ENCODE data around the gene DNM2. TPM values are rescaled to one million over a fixed set of nuclear protein-coding genes. Genes with fewer than 3 reads are reported as not detected.
A peak's percentile ranks its signal among the peaks of the same experiment; 100 is the strongest.

DNM2 gene
- total RNA-seq, 1 donor from 2014 or later: 129 TPM

DNA sequence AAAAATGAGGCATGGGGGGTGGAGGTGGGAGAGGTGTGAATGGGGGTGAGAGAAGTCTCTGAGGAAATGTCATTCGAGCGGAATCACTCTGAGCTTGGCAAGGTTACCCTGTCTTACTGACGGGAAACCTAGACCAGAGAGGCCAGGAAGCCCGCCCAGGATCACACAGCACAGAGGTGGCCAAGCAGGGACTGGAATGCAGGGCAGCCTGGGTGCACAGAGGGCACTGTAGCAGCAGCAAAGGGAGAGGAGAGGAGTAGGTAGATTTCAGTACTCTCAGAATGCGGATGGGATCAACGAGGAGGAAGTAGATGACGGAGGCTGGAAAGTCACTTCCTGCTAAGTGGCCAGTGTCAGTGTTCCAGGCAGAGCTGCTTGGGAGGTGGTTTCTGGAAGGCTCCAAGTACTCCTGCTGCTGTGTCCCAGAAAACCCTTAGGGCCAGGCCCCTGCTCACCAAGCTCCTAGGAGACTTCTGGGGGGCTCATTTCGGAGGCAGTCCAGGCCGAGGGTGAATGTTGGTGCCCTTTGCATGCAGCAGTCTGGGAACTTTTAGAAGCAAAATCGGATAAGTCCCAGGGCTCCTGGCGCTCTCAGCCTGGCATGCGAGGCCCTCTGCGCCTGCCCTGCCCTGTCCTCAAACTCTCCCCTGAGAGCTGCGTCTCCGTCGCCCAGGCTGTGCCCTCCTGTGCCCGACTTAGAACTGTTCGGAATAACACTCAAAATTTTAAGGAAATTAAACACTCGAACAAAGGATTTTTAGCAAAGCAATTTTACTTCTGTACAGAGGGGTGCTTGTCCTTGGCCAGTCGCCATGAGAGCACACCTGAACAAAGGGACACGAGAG is 33.5 kb downstream of the DNM2 start:
- Histone ChIP-seq H3K79me2 (ENCODE audit: insufficient read depth, low read length) (peaks cover 94% of the 10 kb centered on the region), H3K27me3 (ENCODE audit: insufficient read depth, low read length) (no peaks in the 10 kb centered on the region), H3K9me3 (ENCODE audit: insufficient read depth, low read depth, low read length) (no peaks in the 10 kb centered on the region), H4K20me1 (ENCODE audit: insufficient read depth, low read length) (peaks cover 91% of the 10 kb centered on the region), H2AFZ (ENCODE audit: low read depth, low read length) (no peak overlapping the region), H3K4me3 (ENCODE audit: insufficient read depth, low read depth, low read length) (no peak overlapping the region), H3K9ac (ENCODE audit: low read length) (peak overlapping the region; percentile 2), H3K4me1 (ENCODE audit: insufficient read depth, low read length) (peaks cover 22% of the 10 kb centered on the region), H3K27ac (ENCODE audit: low read depth, low read length) (no peak overlapping the region), H3K36me3 (ENCODE audit: insufficient read depth, low read length) (no peaks in the 10 kb centered on the region), H3K4me2 (ENCODE audit: low read length) (no peak overlapping the region)
- Mint-ChIP-seq H3K4me1 (ENCODE audit: low read depth, unreplicated experiment) (peaks cover 16% of the 10 kb centered on the region), H3K36me3 (ENCODE audit: low read depth, unreplicated experiment) (peaks cover 6% of the 10 kb centered on the region), H3K4me3 (ENCODE audit: unreplicated experiment) (no peak overlapping the region), H3K9me3 (ENCODE audit: unreplicated experiment) (no peaks in the 10 kb centered on the region), H3K27me3 (ENCODE audit: low read depth, unreplicated experiment) (no peaks in the 10 kb centered on the region), H3K27ac (ENCODE audit: unreplicated experiment) (no peak overlapping the region)
- FAIRE-seq (no peak), DNase-seq (ENCODE audit: low read depth) (no peak)
- no peak for TF ChIP-seq EZH2 (IDR thresholded peaks at IDR 0.05; ENCODE audit: insufficient read depth, low read length)
- TF ChIP-seq, protein P1, sequence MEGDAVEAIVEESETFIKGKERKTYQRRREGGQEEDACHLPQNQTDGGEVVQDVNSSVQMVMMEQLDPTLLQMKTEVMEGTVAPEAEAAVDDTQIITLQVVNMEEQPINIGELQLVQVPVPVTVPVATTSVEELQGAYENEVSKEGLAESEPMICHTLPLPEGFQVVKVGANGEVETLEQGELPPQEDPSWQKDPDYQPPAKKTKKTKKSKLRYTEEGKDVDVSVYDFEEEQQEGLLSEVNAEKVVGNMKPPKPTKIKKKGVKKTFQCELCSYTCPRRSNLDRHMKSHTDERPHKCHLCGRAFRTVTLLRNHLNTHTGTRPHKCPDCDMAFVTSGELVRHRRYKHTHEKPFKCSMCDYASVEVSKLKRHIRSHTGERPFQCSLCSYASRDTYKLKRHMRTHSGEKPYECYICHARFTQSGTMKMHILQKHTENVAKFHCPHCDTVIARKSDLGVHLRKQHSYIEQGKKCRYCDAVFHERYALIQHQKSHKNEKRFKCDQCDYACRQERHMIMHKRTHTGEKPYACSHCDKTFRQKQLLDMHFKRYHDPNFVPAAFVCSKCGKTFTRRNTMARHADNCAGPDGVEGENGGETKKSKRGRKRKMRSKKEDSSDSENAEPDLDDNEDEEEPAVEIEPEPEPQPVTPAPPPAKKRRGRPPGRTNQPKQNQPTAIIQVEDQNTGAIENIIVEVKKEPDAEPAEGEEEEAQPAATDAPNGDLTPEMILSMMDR (IDR thresholded peaks at IDR 0.05; ENCODE audit: insufficient read depth, low read depth, low read length): no peak

DNA sequence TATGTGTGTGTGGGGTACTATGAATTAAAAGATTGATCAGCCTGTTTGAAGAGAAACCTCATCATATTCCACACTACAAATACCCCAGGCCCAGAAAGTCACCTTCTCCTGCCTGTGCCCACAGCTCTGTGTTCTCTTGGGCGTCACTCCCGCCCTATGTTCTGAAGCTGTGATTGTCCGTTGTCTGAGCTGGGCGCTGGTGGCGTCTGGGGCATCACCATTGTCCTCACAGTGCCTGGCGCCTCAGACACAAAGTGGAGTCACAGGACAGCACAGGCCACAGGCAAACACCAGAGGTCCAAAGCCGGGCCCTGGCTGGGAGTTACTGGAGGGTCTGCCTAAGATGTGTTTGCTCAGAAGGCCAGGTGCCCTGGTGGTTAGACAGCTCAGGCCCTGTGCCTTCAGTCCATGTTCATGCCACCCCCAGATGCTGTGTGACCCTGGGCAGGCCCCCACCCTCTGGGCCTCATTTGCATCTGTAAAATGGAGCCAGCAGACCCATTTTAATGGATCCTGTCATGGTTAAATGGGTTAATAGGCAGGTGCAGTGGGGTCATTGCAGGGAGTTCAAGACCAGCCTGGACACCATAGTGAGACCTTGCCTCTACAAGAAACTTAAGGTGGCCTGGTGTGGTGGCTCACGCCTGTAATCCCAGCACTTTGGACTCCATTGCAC is 34.5 kb downstream of the DNM2 start:
- no peaks in the 10 kb centered on the region for H3K27me3 Mint-ChIP-seq (ENCODE audit: low read depth, unreplicated experiment)
- no peaks in the 10 kb centered on the region for H3K36me3 ChIP-seq (ENCODE audit: insufficient read depth, low read length)
- H2AFZ ChIP-seq (ENCODE audit: low read depth, low read length): no peak overlapping the region
- peaks cover 6% of the 10 kb centered on the region for H3K36me3 Mint-ChIP-seq (ENCODE audit: low read depth, unreplicated experiment)
- no peaks in the 10 kb centered on the region for H3K27me3 ChIP-seq (ENCODE audit: insufficient read depth, low read length)
- no peak overlapping the region for H3K4me3 Mint-ChIP-seq (ENCODE audit: unreplicated experiment)
- H3K27ac Mint-ChIP-seq (ENCODE audit: unreplicated experiment): no peak overlapping the region
- H3K27ac ChIP-seq (ENCODE audit: low read depth, low read length): no peak overlapping the region
- no peak overlapping the region for H3K9ac ChIP-seq (ENCODE audit: low read length)
- TF ChIP-seq, protein P1 (IDR thresholded peaks at IDR 0.05; ENCODE audit: insufficient read depth, low read depth, low read length): no peak
- TF ChIP-seq EZH2 (IDR thresholded peaks at IDR 0.05; ENCODE audit: insufficient read depth, low read length): no peak
- no peak overlapping the region for H3K4me3 ChIP-seq (ENCODE audit: insufficient read depth, low read depth, low read length)
- no peak overlapping the region for H3K4me2 ChIP-seq (ENCODE audit: low read length)
- peaks cover 22% of the 10 kb centered on the region for H3K4me1 ChIP-seq (ENCODE audit: insufficient read depth, low read length)
- peaks cover 93% of the 10 kb centered on the region for H4K20me1 ChIP-seq (ENCODE audit: insufficient read depth, low read length)
- H3K9me3 ChIP-seq (ENCODE audit: insufficient read depth, low read depth, low read length): no peaks in the 10 kb centered on the region
- H3K9me3 Mint-ChIP-seq (ENCODE audit: unreplicated experiment): no peaks in the 10 kb centered on the region
- no peak for FAIRE-seq
- no peak for DNase-seq (ENCODE audit: low read depth)
- H3K79me2 ChIP-seq (ENCODE audit: insufficient read depth, low read length): peaks cover 96% of the 10 kb centered on the region
- peaks cover 16% of the 10 kb centered on the region for H3K4me1 Mint-ChIP-seq (ENCODE audit: low read depth, unreplicated experiment)

Measured in astrocyte (in vitro differentiated cells and primary cell).